ENCODE results near the gene SSTR3.

DNA sequence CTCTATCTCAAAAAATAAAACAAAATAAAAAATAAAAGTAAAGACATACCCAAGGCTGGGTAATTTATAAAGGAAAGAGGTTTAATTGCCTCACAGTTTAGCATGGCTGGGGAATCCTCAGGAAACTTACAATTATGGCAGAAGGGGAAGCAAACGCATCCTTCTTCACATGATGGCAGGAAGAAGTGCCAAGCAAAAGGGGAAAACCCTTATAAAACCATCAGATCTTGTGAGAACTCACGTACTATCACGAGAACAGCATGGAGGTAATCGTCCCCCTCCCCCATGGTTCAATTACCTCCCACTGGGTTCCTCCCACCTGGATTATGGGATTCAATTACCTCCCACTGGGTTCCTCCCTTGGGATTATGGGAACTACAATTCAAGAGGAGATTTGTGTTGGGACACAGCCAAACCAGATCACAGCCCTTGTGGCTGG is 8.3 kb upstream of the SSTR3 start:
- TF ChIP-seq, protein P1, sequence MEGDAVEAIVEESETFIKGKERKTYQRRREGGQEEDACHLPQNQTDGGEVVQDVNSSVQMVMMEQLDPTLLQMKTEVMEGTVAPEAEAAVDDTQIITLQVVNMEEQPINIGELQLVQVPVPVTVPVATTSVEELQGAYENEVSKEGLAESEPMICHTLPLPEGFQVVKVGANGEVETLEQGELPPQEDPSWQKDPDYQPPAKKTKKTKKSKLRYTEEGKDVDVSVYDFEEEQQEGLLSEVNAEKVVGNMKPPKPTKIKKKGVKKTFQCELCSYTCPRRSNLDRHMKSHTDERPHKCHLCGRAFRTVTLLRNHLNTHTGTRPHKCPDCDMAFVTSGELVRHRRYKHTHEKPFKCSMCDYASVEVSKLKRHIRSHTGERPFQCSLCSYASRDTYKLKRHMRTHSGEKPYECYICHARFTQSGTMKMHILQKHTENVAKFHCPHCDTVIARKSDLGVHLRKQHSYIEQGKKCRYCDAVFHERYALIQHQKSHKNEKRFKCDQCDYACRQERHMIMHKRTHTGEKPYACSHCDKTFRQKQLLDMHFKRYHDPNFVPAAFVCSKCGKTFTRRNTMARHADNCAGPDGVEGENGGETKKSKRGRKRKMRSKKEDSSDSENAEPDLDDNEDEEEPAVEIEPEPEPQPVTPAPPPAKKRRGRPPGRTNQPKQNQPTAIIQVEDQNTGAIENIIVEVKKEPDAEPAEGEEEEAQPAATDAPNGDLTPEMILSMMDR (IDR thresholded peaks at IDR 0.05 in 2 of 3, conservative IDR thresholded peaks at IDR 0.05 in 1 of 3; ENCODE audit: insufficient read depth in 2 of 3, low read depth in 1 of 3, low read length in 3 of 3): no peak
- TF ChIP-seq CBX3 (IDR thresholded peaks at IDR 0.05; ENCODE audit: borderline replicate concordance in 1 of 2, low read length in 2 of 2): no peak
- no peak for TF ChIP-seq RBM25 (IDR thresholded peaks at IDR 0.05; ENCODE audit: low read depth, low read length, severe bottlenecking)
- TF ChIP-seq, protein P2, sequence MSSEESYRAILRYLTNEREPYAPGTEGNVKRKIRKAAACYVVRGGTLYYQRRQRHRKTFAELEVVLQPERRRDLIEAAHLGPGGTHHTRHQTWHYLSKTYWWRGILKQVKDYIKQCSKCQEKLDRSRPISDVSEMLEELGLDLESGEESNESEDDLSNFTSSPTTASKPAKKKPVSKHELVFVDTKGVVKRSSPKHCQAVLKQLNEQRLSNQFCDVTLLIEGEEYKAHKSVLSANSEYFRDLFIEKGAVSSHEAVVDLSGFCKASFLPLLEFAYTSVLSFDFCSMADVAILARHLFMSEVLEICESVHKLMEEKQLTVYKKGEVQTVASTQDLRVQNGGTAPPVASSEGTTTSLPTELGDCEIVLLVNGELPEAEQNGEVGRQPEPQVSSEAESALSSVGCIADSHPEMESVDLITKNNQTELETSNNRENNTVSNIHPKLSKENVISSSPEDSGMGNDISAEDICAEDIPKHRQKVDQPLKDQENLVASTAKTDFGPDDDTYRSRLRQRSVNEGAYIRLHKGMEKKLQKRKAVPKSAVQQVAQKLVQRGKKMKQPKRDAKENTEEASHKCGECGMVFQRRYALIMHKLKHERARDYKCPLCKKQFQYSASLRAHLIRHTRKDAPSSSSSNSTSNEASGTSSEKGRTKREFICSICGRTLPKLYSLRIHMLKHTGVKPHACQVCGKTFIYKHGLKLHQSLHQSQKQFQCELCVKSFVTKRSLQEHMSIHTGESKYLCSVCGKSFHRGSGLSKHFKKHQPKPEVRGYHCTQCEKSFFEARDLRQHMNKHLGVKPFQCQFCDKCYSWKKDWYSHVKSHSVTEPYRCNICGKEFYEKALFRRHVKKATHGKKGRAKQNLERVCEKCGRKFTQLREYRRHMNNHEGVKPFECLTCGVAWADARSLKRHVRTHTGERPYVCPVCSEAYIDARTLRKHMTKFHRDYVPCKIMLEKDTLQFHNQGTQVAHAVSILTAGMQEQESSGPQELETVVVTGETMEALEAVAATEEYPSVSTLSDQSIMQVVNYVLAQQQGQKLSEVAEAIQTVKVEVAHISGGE (CRISPR knock-in tag; IDR thresholded peaks at IDR 0.05): no peak
- no peak for TF ChIP-seq GATAD2A (IDR thresholded peaks at IDR 0.05)
- no peak for TF ChIP-seq TAF7 (tag; IDR thresholded peaks at IDR 0.05)
- no peak for TF ChIP-seq ZNF583 (CRISPR knock-in tag; IDR thresholded peaks at IDR 0.05)
- TF ChIP-seq POLR2A (conservative IDR thresholded peaks at IDR 0.05): no peak
- TF ChIP-seq TOE1 (IDR thresholded peaks at IDR 0.05; ENCODE audit: borderline replicate concordance): no peak
- TF ChIP-seq TOE1 (CRISPR knock-in tag; IDR thresholded peaks at IDR 0.05; ENCODE audit: borderline replicate concordance, low read depth): no peak
- no peak for TF ChIP-seq RBFOX2 (IDR thresholded peaks at IDR 0.05; ENCODE audit: low read depth, low read length)

All from K562 (cell line).